Skin of body (tissue), 2 donors: ENCODE results near the gene SMOC1. TPM values are rescaled to one million over a fixed set of nuclear protein-coding genes. Genes with fewer than 3 reads are reported as not detected.

Experiments used
- DNase-seq: peaks from one replicate; lab custom pipeline; 2025; lab: John Stamatoyannopoulos, UW
- total RNA-seq: library from RNA; depleted of rRNA; stranded (reverse); fragments of >200 nt; gene quantifications from one replicate; pipeline ENCODE4 v1.2.3, GENCODE V29; 2014

SMOC1 gene
- total RNA-seq, 1 donor from 2014 or later: 5.9 TPM

DNA sequence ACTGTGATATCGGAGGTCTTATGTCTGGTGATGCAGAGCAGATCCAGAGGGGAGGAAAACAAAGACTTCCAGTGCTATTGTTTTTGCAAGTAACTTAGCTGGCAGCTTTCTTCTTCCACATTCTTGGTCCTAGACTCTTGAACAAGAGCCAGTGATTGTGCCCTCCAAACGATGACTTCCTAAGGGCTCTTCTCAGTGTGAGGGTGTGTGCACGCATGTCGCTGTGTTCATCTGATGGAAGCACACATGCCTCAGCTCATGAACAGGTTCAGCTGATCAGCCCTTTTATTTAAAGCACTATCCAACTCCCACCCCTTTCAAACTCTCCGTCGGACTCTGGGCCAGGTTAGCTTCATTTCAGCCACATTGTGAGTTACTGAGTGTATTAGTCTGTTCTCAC is 59.5 kb downstream of the SMOC1 start:
- no peak for DNase-seq

GRCh38 chr14:69941768-69942742 is 62.8 kb downstream of the SMOC1 start:
- DNase-seq: no peak

- DNase-seq: no peak
These were observed 64.0 kb downstream of the SMOC1 start for GRCh38 chr14:69943084-69943780.

GRCh38 chr14:69945347-69945746 is 66.1 kb downstream of the SMOC1 start:
- DNase-seq: no peak

- no peak for DNase-seq
These were observed 66.7 kb downstream of the SMOC1 start for GRCh38 chr14:69945912-69946311.

DNA sequence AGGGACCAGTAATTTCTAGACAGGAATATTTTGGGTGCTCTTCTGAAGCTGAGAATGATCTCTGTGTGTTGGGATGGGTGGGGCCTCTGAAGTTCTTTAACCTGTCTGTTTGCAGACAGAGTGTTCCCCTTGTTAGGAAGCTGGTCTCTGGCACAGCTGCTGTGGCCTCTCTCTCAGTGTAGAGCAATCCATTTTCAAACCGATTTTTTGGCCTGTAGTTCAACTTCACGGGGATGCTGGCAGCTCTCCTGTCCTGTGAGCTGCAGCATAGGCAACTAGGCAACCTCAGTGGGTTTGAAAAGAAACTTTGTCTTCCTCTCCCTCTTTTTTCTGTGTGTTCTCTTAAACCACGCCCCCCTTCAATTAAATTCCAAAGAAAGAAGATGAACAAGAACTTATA is 69.1 kb downstream of the SMOC1 start:
- DNase-seq: no peak

GRCh38 chr14:69951263-69951662 is 72.0 kb downstream of the SMOC1 start:
- DNase-seq: no peak

DNA sequence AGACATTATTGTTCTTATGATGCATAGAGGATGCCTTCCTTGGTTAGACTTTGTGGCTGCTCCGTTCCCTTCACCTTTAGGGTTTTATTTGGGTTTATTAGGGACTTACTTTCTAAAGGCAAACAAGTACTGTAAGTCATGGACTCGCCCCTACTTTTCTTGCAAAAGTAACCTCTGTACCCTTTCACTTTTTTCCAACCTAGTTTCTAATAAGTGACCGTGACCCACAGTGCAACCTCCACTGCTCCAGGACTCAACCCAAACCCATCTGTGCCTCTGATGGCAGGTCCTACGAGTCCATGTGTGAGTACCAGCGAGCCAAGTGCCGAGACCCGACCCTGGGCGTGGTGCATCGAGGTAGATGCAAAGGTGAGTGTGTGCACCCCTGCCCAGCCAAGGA is 72.7 kb downstream of the SMOC1 start:
- DNase-seq: no peak

DNA sequence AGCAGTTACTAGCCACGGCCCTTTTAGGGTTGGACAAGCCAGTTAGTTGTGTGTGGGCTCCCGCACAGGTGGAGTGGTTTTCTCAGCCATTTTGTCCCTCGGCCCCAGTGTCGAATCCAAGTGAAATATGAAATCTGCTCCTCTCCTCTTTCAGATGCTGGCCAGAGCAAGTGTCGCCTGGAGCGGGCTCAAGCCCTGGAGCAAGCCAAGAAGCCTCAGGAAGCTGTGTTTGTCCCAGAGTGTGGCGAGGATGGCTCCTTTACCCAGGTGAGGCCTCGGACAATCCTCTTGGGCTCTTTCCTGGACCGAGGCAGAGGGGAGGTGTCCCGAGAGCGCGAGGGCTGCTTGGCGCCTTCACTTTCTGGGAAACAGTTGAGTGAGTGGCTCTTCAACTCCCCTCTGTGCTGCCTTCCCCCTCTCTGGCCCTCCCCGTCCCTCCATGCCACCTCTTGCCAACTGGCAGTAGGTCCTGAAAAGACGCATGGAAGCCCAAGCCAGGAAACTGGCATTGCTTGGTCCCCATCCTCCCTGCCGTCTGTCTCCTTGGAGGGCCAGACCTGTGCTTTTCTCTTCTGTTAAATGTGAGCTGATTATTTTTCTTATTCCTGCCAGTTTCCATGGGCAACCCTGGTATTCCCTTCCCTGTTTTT is 74.2 kb downstream of the SMOC1 start:
- DNase-seq: no peak

- DNase-seq: no peak
These were observed 76.9 kb downstream of the SMOC1 start for GRCh38 chr14:69955855-69956845.

DNA sequence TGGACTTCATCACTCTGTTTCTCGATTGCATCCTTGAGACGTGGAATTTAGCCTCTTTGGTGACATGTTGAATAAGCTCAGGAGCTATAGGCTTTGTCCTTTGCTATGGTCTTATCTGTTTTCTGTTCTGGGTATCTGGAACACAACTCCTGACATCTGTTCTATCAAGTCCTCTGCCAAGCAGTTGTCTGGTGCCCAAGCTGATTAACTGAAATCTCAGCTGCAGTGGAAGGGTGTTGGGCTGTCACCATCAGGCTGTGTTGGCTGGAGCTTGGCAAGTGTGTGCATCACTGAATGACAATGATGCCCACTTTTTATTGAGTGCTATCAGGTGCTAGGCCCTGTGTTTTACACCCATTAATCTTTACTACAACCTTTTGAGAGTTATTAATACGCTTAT is 77.8 kb downstream of the SMOC1 start:
- DNase-seq: no peak

DNA sequence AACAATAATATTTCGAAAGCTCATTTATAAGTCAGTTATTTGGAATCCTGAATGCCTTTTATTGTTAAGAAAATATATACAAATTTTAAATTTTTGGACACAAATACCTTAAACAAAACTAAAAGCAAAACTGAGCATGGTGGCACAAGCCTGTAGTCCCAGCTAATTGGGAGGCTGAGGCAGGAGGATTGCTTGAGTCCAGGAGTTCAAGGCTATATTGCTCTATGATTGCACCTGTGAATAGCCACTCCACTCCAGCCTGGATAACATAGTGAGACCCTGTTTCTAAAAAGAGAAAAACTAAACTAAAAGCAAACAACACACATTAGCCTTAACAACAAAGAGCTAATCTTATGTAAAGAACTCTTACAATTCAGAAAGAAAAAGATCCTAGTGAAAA is 78.8 kb downstream of the SMOC1 start:
- no peak for DNase-seq

DNA sequence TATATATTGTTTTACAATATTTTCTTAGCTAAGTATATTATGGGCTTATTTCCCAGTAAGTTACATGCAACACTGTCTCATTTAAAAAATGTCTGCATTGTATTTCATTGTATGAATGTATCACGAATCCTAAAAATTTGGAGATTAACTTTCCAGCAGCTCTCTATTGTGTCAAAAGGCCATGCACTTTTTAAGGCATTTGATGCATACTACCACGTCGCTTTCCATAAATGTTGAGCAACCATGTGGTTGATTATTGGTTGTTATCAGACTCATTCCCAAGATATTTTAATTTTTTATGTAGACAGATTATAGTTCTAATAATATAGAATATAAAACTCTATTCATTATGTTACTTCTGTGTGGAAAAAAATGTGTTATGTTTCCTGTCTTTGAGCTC is 79.9 kb downstream of the SMOC1 start:
- no peak for DNase-seq

DNA sequence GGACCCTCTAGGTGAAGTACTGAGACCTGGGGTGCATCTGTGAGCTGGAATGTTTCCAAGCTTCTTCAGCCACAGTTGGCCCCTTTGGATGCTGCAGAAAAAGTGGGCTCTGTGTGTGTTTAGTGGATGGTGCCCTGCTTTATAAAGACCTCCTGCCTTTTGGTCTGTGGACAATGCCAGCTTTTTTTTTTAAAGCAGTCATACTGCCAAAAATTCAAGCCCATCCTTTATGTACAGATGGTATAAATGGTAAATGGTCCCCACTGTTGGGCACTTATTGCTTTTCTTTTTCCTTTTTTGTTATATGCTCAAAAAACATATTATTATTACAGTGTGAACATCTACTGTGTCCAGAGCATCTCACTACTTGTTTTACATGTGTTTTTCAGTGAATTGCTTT is 81.1 kb downstream of the SMOC1 start:
- no peak for DNase-seq

DNA sequence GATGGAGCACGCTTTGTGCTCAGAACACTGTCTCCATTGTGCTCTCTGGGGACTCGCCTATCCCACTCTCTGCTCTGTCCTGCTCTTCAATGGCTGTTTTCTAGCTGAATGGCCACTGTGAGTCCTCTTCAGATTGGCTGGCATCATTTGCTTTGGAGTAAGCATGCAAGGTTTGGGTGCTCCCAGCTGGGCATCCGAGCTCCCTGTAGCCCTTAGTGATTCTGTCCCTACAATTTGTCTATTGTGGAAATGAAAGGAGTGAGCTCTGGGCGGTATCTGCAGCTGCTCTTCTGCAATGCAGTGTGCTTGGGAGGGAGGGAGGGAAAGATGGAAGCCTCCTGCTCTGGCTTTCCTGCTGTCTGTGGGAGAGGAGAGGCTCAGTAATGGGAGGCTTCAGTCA is 84.8 kb downstream of the SMOC1 start:
- DNase-seq: no peak

GRCh38 chr14:69964841-69965240 is 85.6 kb downstream of the SMOC1 start:
- no peak for DNase-seq

- DNase-seq: no peak
These were observed 88.9 kb downstream of the SMOC1 start for GRCh38 chr14:69968132-69968531.

DNA sequence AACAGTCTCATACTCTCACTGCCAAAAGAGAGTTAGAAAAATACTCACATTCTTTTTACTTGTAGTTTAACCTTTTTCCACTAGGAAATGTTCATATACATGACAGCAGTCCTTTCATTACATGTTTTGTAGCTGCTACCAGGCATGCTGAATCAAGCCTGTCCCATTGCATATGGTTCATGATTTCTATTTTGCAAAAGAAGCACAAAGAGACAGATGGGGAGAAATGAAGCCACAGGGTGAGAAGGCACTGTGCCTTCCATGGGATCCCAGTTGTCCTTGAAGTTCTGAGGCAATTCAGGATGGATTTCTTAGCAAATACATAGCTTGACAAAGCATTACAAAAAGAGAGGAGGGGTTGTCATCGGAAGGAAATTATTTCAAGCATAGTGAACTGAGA is 89.5 kb downstream of the SMOC1 start:
- DNase-seq: no peak

DNA sequence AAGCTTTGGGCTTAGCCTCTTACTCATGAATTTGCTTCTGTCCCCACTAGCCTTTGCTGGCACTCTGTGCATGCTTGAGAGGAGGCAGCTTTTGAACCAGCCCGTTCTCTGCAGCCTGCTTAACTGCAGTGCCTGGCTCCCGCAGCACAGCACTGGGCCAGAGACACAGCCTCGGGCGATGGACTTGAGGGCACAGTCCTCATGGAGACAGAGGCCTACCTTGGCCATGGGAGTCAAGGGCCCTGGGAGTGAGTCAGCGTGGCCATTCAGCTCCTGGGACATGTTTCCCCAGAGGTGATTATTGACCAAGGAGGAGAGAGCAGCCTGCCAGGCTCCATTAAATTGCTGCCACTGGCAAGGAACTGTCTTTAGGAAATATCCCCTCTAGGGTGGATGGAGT is 93.5 kb downstream of the SMOC1 start:
- DNase-seq: no peak

GRCh38 chr14:69973846-69974245 is 94.6 kb downstream of the SMOC1 start:
- no peak for DNase-seq

- no peak for DNase-seq
These were observed 100.7 kb downstream of the SMOC1 start for GRCh38 chr14:69979882-69980281.
